ENCODE results near the gene FOXB1. TPM values are rescaled to one million over a fixed set of nuclear protein-coding genes. Genes with fewer than 3 reads are reported as not detected.

The FOXB1 gene
- total and polyA plus RNA-seq, 2 donors (not counting 1 experiment from before 2014, with no cell fraction given) = not detected

DNA sequence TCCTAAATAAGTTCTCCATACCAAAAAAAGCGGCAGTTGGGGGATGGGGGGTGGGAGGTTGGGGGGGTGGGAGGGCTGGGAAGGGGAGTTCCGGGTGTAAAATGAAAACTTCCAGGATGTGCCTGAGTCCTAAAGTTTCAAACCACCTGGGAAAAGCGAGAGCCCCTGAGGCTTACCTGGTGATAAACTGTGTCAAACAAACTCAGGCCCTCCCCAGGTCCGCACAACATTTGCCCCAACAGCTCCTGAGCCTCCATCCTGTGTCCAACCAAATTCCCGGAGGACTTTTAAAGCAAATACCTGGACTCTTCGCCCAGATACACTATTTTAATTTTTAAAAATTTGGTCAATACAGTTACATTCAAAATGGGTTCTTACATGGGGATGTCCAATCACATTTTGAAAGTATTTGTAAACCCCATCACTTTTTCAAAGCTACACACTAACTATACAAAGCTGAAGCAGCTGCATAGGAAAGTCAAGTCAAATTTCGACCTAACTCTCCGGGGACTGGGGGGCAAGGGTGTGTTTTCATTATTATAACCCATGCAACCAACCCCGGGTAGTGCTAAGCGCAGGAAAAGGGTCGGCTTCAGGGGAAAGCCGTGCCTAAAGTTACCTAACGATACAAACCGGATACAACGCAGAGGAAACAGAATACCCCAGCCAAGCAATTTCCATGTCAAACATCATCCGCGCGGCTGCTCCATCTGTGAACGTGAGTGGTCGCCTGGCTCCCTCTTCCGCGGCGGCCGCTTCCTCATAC is 685 bp upstream of the FOXB1 start:
- WGBS (ENCODE audit: insufficient coverage) = 5% methylated on average over 16 of the region's 24 CpGs
- no peak for ATAC-seq (ENCODE audit: low read depth)
- H3K4me2 ChIP-seq (replicated peaks; ENCODE audit: low read depth, low read length, poor library complexity, severe bottlenecking) = peak overlapping the region; percentile 82
- H3K27me3 ChIP-seq (replicated peaks in 1 of 4; ENCODE audit: control extremely low read depth in 1 of 4, control insufficient read depth in 3 of 4, insufficient read depth in 4 of 4, low read length in 3 of 4) = peaks cover 0 to 91% (median 76%) of the 10 kb centered on the region in 4 experiments
- no peaks in the 10 kb centered on the region for H3K36me3 ChIP-seq (replicated peaks in 1 of 2; ENCODE audit: control extremely low read depth in 1 of 2, control insufficient read depth in 1 of 2, extremely low read depth in 1 of 2, insufficient read depth in 2 of 2, low read length in 1 of 2)
- no peaks in the 10 kb centered on the region for H4K20me1 ChIP-seq (ENCODE audit: control insufficient read depth, insufficient read depth, low read length, poor library complexity, severe bottlenecking)
- H3K79me2 ChIP-seq (ENCODE audit: control insufficient read depth, insufficient read depth, low read length) = no peaks in the 10 kb centered on the region
- peak; percentile 44 for DNase-seq
- peak overlapping the region in 1 of 5 experiments; percentile 15 for H3K4me3 ChIP-seq (ENCODE audit: control extremely low read depth in 1 of 5, extremely low read depth in 1 of 5, insufficient read depth in 1 of 5, low read depth in 2 of 5, low read length in 4 of 5)
- intact Hi-C loops (cut with micrococcal nuclease) = no loop called here
- Mint-ChIP-seq H3K27ac (no peak overlapping the region), H3K4me3 (peak overlapping the region; percentile 47), H3K4me1 (peaks cover 30% of the 10 kb centered on the region), H3K9me3 (ENCODE audit: insufficient read depth) (peaks cover 5% of the 10 kb centered on the region), H3K27me3 (peaks cover 83% of the 10 kb centered on the region)
- peaks cover 31 to 42% of the 10 kb centered on the region in 2 donors for H3K4me1 ChIP-seq (ENCODE audit: control insufficient read depth in 2 of 2, insufficient read depth in 2 of 2, low read length in 2 of 2)
- ChIA-PET POLR2A (no interaction called here), CTCF (interaction anchor here (1.2 kb wide), 1 partner anchor 177 kb away, joined by 3 read pairs; no protein-coding TSS in a partner anchor)
- no peak overlapping the region for H2AFZ ChIP-seq (ENCODE audit: insufficient read depth, low read depth, low read length, poor library complexity, severe bottlenecking)
- no peak overlapping the region for H3K27ac ChIP-seq (ENCODE audit: low read length in 2 of 2)
- H3K9me3 ChIP-seq (ENCODE audit: control extremely low read depth in 1 of 3, control insufficient read depth in 2 of 3, insufficient read depth in 1 of 3, low read length in 2 of 3) = peaks cover 0 to 70% (median 16%) of the 10 kb centered on the region in 3 donors
- H3K9ac ChIP-seq (ENCODE audit: low read length) = no peak overlapping the region
- TF ChIP-seq, protein P1, sequence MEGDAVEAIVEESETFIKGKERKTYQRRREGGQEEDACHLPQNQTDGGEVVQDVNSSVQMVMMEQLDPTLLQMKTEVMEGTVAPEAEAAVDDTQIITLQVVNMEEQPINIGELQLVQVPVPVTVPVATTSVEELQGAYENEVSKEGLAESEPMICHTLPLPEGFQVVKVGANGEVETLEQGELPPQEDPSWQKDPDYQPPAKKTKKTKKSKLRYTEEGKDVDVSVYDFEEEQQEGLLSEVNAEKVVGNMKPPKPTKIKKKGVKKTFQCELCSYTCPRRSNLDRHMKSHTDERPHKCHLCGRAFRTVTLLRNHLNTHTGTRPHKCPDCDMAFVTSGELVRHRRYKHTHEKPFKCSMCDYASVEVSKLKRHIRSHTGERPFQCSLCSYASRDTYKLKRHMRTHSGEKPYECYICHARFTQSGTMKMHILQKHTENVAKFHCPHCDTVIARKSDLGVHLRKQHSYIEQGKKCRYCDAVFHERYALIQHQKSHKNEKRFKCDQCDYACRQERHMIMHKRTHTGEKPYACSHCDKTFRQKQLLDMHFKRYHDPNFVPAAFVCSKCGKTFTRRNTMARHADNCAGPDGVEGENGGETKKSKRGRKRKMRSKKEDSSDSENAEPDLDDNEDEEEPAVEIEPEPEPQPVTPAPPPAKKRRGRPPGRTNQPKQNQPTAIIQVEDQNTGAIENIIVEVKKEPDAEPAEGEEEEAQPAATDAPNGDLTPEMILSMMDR (IDR thresholded peaks at IDR 0.05) = no peak
- no peak for TF ChIP-seq EZH2 (IDR thresholded peaks at IDR 0.05; ENCODE audit: borderline replicate concordance, insufficient read depth, low read depth, low read length, poor library complexity, severe bottlenecking)

- Histone ChIP-seq H3K9me3 (ENCODE audit: control extremely low read depth in 1 of 3, control insufficient read depth in 2 of 3, insufficient read depth in 1 of 3, low read length in 2 of 3) (peaks cover 0 to 61% (median 16%) of the 10 kb centered on the region in 3 donors), H3K4me2 (replicated peaks; ENCODE audit: low read depth, low read length, poor library complexity, severe bottlenecking) (peak overlapping the region; percentile 82), H3K9ac (ENCODE audit: low read length) (peak overlapping the region; percentile 38), H3K36me3 (replicated peaks in 1 of 2; ENCODE audit: control extremely low read depth in 1 of 2, control insufficient read depth in 1 of 2, extremely low read depth in 1 of 2, insufficient read depth in 2 of 2, low read length in 1 of 2) (no peaks in the 10 kb centered on the region), H3K4me3 (ENCODE audit: control extremely low read depth in 1 of 5, extremely low read depth in 1 of 5, insufficient read depth in 1 of 5, low read depth in 2 of 5, low read length in 4 of 5) (peak overlapping the region in 3 of 5 experiments; percentile 55 to 64 (median 58)), H4K20me1 (ENCODE audit: control insufficient read depth, insufficient read depth, low read length, poor library complexity, severe bottlenecking) (no peaks in the 10 kb centered on the region), H3K27me3 (replicated peaks in 1 of 4; ENCODE audit: control extremely low read depth in 1 of 4, control insufficient read depth in 3 of 4, insufficient read depth in 4 of 4, low read length in 3 of 4) (peaks cover 0 to 84% (median 70%) of the 10 kb centered on the region in 4 experiments), H2AFZ (ENCODE audit: insufficient read depth, low read depth, low read length, poor library complexity, severe bottlenecking) (peak overlapping the region; percentile 51), H3K4me1 (ENCODE audit: control insufficient read depth in 2 of 2, insufficient read depth in 2 of 2, low read length in 2 of 2) (peaks cover 31 to 40% of the 10 kb centered on the region in 2 donors), H3K27ac (ENCODE audit: low read length in 2 of 2) (no peak overlapping the region), H3K79me2 (ENCODE audit: control insufficient read depth, insufficient read depth, low read length) (no peaks in the 10 kb centered on the region)
- Mint-ChIP-seq H3K27me3 (peaks cover 84% of the 10 kb centered on the region), H3K4me1 (peaks cover 30% of the 10 kb centered on the region), H3K4me3 (peak overlapping the region; percentile 89), H3K9me3 (ENCODE audit: insufficient read depth) (peaks cover 5% of the 10 kb centered on the region), H3K27ac (no peak overlapping the region)
- ATAC-seq (ENCODE audit: low read depth) (no peak), DNase-seq (peak; percentile 52)
- TF ChIP-seq, protein P1 (IDR thresholded peaks at IDR 0.05) = no peak
- TF ChIP-seq EZH2 (IDR thresholded peaks at IDR 0.05; ENCODE audit: borderline replicate concordance, insufficient read depth, low read depth, low read length, poor library complexity, severe bottlenecking) = no peak
- 5% methylated on average over 44 of the region's 44 CpGs for WGBS (ENCODE audit: insufficient coverage)
- ChIA-PET CTCF (interaction anchor here (1.2 kb wide), 1 partner anchor 175 kb away, joined by 3 read pairs; no protein-coding TSS in a partner anchor), POLR2A (no interaction called here)
- intact Hi-C loops (cut with micrococcal nuclease) = no loop called here
Observed at GRCh38 chr15:60004846-60005351, 788 bp downstream of the FOXB1 start.
